Peyer's patch (tissue), 4 donors: ENCODE measurements around the gene MDFIC2.

Experiments
- CTCF ChIP-seq, 6 experiments: fragments of 450-650 bp in 4 of 6; fragments of 200-600 bp in 2 of 6; sonication (generic) in 1 of 6; IDR thresholded peaks; one replicate each; pipeline ENCODE4 v1.5.1; 2017 to 2019; ENCODE audit warnings: antibody characterized with exemption in 6 of 6, mild to moderate bottlenecking in 3 of 6, moderate library complexity in 1 of 6
- POLR2A ChIP-seq, 2 donors: fragments of 450-650 bp; IDR thresholded peaks; one replicate each; pipeline ENCODE4 v1.5.1; 2017; ENCODE audit warnings: antibody characterized with exemption in 2 of 2, mild to moderate bottlenecking in 2 of 2, moderate library complexity in 2 of 2

GRCh38 chr3:70310809-70311208 lies 1.6 kb downstream of the MDFIC2 start:
- TF ChIP-seq CTCF (IDR thresholded peaks at IDR 0.05) (no peak), POLR2A (IDR thresholded peaks at IDR 0.05) (no peak)
